ENCODE measurements around the gene ENTPD8. TPM values are rescaled to one million over a fixed set of nuclear protein-coding genes. Genes with fewer than 3 reads are reported as not detected.

The ENTPD8 gene
- total and polyA plus RNA-seq, 10 of the 15 experiments (the other 5 are each of a cell fraction or from before 2014, with no cell fraction given), result not detected

DNA sequence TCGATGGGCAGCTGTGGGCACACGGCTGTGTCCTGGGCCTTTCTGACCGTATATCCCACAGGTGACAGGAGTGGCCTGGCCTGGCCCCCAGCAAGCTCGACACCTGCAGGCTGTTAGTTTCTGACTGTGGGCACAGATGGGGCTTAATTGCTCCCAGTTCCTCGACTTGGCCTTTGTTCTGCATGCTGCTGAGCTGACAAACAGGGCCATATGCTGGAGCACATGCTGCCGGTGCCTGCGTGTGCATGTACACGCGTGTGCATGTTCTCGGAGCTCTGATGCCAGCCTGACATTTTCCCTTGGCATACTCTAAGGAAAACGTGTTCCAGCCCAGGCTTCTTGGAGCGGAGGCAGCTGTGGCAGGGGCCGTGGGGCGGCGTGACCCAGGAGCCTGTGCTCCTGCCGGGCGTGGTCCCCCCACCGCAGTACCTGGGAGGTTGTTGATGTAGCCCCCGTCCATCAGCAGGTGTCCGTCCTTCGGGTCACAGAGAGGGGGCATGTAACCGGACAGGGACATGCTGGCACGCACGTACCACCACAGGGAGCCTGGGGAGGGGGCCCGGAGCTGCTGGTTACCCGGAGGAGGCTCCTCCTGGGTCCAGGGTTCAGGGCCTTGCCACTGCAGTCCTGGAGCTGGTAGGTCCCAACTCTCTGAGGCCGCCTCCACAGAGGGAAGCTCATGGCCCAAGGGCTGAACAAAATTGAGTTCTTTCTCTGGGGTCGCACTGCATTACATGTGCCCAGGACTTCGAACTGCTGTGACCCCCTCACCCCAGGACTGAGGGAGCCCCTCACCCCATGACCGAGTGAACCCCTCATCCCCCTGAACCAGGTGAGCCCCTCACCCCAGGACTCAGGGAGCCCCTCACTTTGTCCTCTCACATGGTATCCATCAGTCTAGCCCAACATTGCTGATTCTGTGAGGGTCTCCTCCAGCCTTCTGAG is 22.1 kb upstream of the ENTPD8 start:
- ChIA-PET RAD21 (ENCODE audit: unreplicated experiment) (no interaction called here), SMC1A (ENCODE audit: uncharacterized antibody, unreplicated experiment) (no interaction called here), CTCF (no interaction called here), POLR2A (no interaction called here)
- FAIRE-seq (no peak), ATAC-seq (no peak), DNase-seq (ENCODE audit: low read depth, low spot score) (no peak)
- Histone ChIP-seq H3K27ac (ENCODE audit: control insufficient read depth, insufficient read depth) (no peak overlapping the region), H3K9ac (ENCODE audit: control insufficient read depth, insufficient read depth, low read length) (no peak overlapping the region), H3K27me3 (replicated peaks in 1 of 2; ENCODE audit: control insufficient read depth in 2 of 2, insufficient read depth in 2 of 2, low read length in 1 of 2) (no peaks in the 10 kb centered on the region), H3K4me2 (ENCODE audit: control insufficient read depth, insufficient read depth) (no peak overlapping the region), H3K9me3 (replicated peaks; ENCODE audit: control insufficient read depth, insufficient read depth, low read length) (no peaks in the 10 kb centered on the region), H3K79me2 (ENCODE audit: control insufficient read depth, insufficient read depth, low read length) (peaks cover 5% of the 10 kb centered on the region), H3K4me3 (no peak overlapping the region), H2AFZ (ENCODE audit: control insufficient read depth, low read depth, low read length) (no peak overlapping the region), H3K4me1 (ENCODE audit: control insufficient read depth, insufficient read depth, low read length) (peaks cover 22% of the 10 kb centered on the region), H4K20me1 (ENCODE audit: control insufficient read depth, insufficient read depth) (no peaks in the 10 kb centered on the region), H3K36me3 (ENCODE audit: control insufficient read depth in 2 of 2, insufficient read depth in 2 of 2, low read length in 1 of 2) (no peaks in the 10 kb centered on the region)
- intact Hi-C loops (cut with micrococcal nuclease; ENCODE audit: unreplicated experiment), result loop anchor here (10.0 kb wide), 1 partner anchor 62 kb away; no protein-coding TSS in a partner anchor
- 73% methylated on average over 30 of the region's 30 CpGs for WGBS (ENCODE audit: insufficient coverage, insufficient replicate concordance, low lambda C conversion rate, missing lambda C conversion rate)
- TF ChIP-seq RB1 (IDR thresholded peaks at IDR 0.05; ENCODE audit: borderline replicate concordance) (no peak), ATF7 (IDR thresholded peaks at IDR 0.05; ENCODE audit: low read depth) (no peak), PAX8 (IDR thresholded peaks at IDR 0.05) (no peak), MEF2B (IDR thresholded peaks at IDR 0.05; ENCODE audit: partially characterized antibody, poor library complexity, severe bottlenecking) (no peak), BMI1 (IDR thresholded peaks at IDR 0.05; ENCODE audit: borderline replicate concordance) (no peak), WRNIP1 (IDR thresholded peaks at IDR 0.05; ENCODE audit: borderline replicate concordance, low read depth, low read length) (no peak), MXI1 (IDR thresholded peaks at IDR 0.05; ENCODE audit: low read depth, low read length) (no peak), ASH2L (IDR thresholded peaks at IDR 0.05; ENCODE audit: borderline replicate concordance, low read depth) (no peak), BCL11A (IDR thresholded peaks at IDR 0.05; ENCODE audit: low read depth, low read length) (no peak), DPF2 (IDR thresholded peaks at IDR 0.05) (no peak), BACH1 (IDR thresholded peaks at IDR 0.05; ENCODE audit: borderline replicate concordance) (no peak), YY1 (IDR thresholded peaks at IDR 0.05; ENCODE audit: low read depth, low read length) (no peak)
- TF ChIP-seq, protein P1, sequence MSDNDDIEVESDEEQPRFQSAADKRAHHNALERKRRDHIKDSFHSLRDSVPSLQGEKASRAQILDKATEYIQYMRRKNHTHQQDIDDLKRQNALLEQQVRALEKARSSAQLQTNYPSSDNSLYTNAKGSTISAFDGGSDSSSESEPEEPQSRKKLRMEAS (IDR thresholded peaks at IDR 0.05; ENCODE audit: low read depth, low read length), result no peak
- TF ChIP-seq, protein P2, sequence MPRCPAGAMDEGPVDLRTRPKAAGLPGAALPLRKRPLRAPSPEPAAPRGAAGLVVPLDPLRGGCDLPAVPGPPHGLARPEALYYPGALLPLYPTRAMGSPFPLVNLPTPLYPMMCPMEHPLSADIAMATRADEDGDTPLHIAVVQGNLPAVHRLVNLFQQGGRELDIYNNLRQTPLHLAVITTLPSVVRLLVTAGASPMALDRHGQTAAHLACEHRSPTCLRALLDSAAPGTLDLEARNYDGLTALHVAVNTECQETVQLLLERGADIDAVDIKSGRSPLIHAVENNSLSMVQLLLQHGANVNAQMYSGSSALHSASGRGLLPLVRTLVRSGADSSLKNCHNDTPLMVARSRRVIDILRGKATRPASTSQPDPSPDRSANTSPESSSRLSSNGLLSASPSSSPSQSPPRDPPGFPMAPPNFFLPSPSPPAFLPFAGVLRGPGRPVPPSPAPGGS (IDR thresholded peaks at IDR 0.05; ENCODE audit: borderline replicate concordance, insufficient read depth, low read depth, low read length, poor library complexity, severe bottlenecking), result no peak
- TF ChIP-seq, protein P3, sequence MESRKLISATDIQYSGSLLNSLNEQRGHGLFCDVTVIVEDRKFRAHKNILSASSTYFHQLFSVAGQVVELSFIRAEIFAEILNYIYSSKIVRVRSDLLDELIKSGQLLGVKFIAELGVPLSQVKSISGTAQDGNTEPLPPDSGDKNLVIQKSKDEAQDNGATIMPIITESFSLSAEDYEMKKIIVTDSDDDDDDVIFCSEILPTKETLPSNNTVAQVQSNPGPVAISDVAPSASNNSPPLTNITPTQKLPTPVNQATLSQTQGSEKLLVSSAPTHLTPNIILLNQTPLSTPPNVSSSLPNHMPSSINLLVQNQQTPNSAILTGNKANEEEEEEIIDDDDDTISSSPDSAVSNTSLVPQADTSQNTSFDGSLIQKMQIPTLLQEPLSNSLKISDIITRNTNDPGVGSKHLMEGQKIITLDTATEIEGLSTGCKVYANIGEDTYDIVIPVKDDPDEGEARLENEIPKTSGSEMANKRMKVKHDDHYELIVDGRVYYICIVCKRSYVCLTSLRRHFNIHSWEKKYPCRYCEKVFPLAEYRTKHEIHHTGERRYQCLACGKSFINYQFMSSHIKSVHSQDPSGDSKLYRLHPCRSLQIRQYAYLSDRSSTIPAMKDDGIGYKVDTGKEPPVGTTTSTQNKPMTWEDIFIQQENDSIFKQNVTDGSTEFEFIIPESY (IDR thresholded peaks at IDR 0.05), result no peak
- in situ Hi-C loops (cut with MboI), result no loop called here
- BruUV-seq (replicated peaks), result no TSS peak
